Hepatocyte (in vitro differentiated cells): ENCODE measurements around the gene CDH4. TPM values are rescaled to one million over a fixed set of nuclear protein-coding genes. Genes with fewer than 3 reads are reported as not detected.

Experiments used
- DNase-seq: peaks from one replicate; pipeline ENCODE4 v3.0.0-alpha.2; 2016; ENCODE audit warnings: low spot score
- H2AFZ ChIP-seq: fragments of 200-600 bp; sonication (generic); 2 replicates; pipeline ENCODE4 v1.6.0; 2016; ENCODE audit warnings: antibody characterized with exemption, mild to moderate bottlenecking
- H3K27ac ChIP-seq: fragments of 200-600 bp; sonication (generic); 2 replicates; pipeline ENCODE4 v1.5.1; 2016; ENCODE audit warnings: mild to moderate bottlenecking
- H3K27me3 ChIP-seq: fragments of 200-600 bp; sonication (generic); 2 replicates; pipeline ENCODE4 v1.6.1; 2016
- H3K36me3 ChIP-seq: fragments of 200-600 bp; sonication (generic); replicated peaks from 2 replicates; pipeline ENCODE4 v1.5.1; 2016; ENCODE audit warnings: low read depth; ENCODE audit not compliant: insufficient read depth
- H3K4me1 ChIP-seq: fragments of 200-600 bp; sonication (generic); 2 replicates; pipeline ENCODE4 v1.5.1; 2016; ENCODE audit warnings: mild to moderate bottlenecking, moderate library complexity; ENCODE audit not compliant: insufficient read depth
- H3K4me2 ChIP-seq: fragments of 200-600 bp; sonication (generic); 2 replicates; pipeline ENCODE4 v1.6.0; 2016
- H3K4me3 ChIP-seq: fragments of 200-600 bp; sonication (generic); 2 replicates; pipeline ENCODE4 v1.5.1; 2016; ENCODE audit warnings: mild to moderate bottlenecking
- H3K79me2 ChIP-seq: fragments of 200-600 bp; sonication (generic); 2 replicates; pipeline ENCODE4 v1.6.0; 2017; ENCODE audit warnings: mild to moderate bottlenecking
- H3K9me2 ChIP-seq: fragments of 200-600 bp; sonication (generic); replicated peaks from 2 replicates; pipeline ENCODE4 v1.6.0; 2017; ENCODE audit warnings: mild to moderate bottlenecking; ENCODE audit not compliant: insufficient read depth
- H3K9me3 ChIP-seq: fragments of 200-600 bp; sonication (generic); 2 replicates; pipeline ENCODE4 v1.5.1; 2016; ENCODE audit warnings: low read depth, mild to moderate bottlenecking
- H4K20me1 ChIP-seq: fragments of 200-600 bp; sonication (generic); 2 replicates; pipeline ENCODE4 v1.6.0; 2016; ENCODE audit warnings: mild to moderate bottlenecking; ENCODE audit not compliant: insufficient read depth, poor library complexity, severe bottlenecking
- CTCF ChIP-seq: fragments of 200-600 bp; sonication (generic); IDR thresholded peaks from 2 replicates; pipeline ENCODE4 v1.5.1; 2016; ENCODE audit warnings: antibody characterized with exemption, mild to moderate bottlenecking; ENCODE audit not compliant: poor library complexity
- EZH2 ChIP-seq: fragments of 200-600 bp; sonication (generic); IDR thresholded peaks from 2 replicates; pipeline ENCODE4 v1.6.1; 2016; ENCODE audit warnings: antibody characterized with exemption, mild to moderate bottlenecking, borderline replicate concordance
- EZH2phosphoT487 ChIP-seq: fragments of 200-600 bp; sonication (generic); IDR thresholded peaks from one replicate; pipeline ENCODE4 v1.6.1; 2018; ENCODE audit warnings: antibody characterized with exemption, mild to moderate bottlenecking, low read depth, moderate library complexity; ENCODE audit not compliant: unreplicated experiment, severe bottlenecking
- WGBS: methylation state at CpG from one replicate; pipeline ENCODE4 v1.1.6; 2016; ENCODE audit warnings: low lambda C conversion rate; ENCODE audit errors: missing lambda C conversion rate; 5-methylcytosine and 5-hydroxymethylcytosine counted together
- polyA plus RNA-seq: library from polyadenylated mRNA; unstranded; fragments of >200 nt; fragmentation: Nextera tagmentation; extraction: Ambion mirVana; gene quantifications from 2 replicates; pipeline ENCODE4 v1.2.1, GENCODE V29; 2016
- total RNA-seq: library from RNA; depleted of rRNA; stranded (reverse); fragments of >200 nt; gene quantifications from 2 replicates; pipeline ENCODE4 v1.2.3, GENCODE V29; 2014

Gene CDH4
- total and polyA plus RNA-seq, 2 experiments from 2014 or later: 0.53 to 0.73 TPM

- TF ChIP-seq EZH2phosphoT487 (no peak), CTCF (no peak), EZH2 (no peak)
- H2AFZ ChIP-seq: no peak overlapping the region
- no peak overlapping the region for H3K27ac ChIP-seq
- no peaks in the 10 kb centered on the region for H3K79me2 ChIP-seq
- H3K4me2 ChIP-seq: no peak overlapping the region
- no peaks in the 10 kb centered on the region for H4K20me1 ChIP-seq
- no peaks in the 10 kb centered on the region for H3K9me2 ChIP-seq
- 72% methylated on average over 15 of the region's 15 CpGs for WGBS
- H3K36me3 ChIP-seq: no peaks in the 10 kb centered on the region
- no peak overlapping the region for H3K4me3 ChIP-seq
- no peaks in the 10 kb centered on the region for H3K9me3 ChIP-seq
- H3K4me1 ChIP-seq: no peaks in the 10 kb centered on the region
- H3K27me3 ChIP-seq: no peaks in the 10 kb centered on the region
- DNase-seq: no peak
Measured at GRCh38 chr20:61694682-61695081, 442.6 kb downstream of the CDH4 start.

DNA sequence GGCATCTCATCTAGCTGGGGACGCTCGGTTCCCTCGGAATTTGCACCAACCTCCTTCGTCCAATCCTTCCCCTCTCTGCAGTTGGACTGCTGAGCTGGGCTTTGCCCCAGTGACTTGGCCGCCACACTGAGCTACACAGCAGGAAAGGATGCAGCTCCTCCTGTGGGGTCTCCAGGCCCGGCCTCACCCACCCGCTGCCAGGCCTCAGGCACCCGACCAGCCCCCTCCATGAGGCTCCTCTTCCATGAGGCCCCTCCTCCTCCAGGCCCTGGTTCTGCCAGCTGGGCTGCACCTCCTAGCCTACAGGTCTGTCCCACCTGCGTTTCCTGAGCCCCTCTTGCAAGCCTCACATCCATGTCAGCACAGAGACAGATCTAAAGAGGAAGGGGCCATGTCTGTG lies 443.7 kb downstream of the CDH4 start:
- Histone ChIP-seq H3K36me3 (no peaks in the 10 kb centered on the region), H3K27ac (no peak overlapping the region), H3K4me3 (no peak overlapping the region), H4K20me1 (no peaks in the 10 kb centered on the region), H3K27me3 (no peaks in the 10 kb centered on the region), H3K4me2 (no peak overlapping the region), H3K9me3 (no peaks in the 10 kb centered on the region), H2AFZ (no peak overlapping the region), H3K4me1 (no peaks in the 10 kb centered on the region), H3K79me2 (no peaks in the 10 kb centered on the region), H3K9me2 (no peaks in the 10 kb centered on the region)
- TF ChIP-seq CTCF (no peak), EZH2 (no peak), EZH2phosphoT487 (no peak)
- no peak for DNase-seq
- 97% methylated on average over 9 of the region's 9 CpGs for WGBS

DNA sequence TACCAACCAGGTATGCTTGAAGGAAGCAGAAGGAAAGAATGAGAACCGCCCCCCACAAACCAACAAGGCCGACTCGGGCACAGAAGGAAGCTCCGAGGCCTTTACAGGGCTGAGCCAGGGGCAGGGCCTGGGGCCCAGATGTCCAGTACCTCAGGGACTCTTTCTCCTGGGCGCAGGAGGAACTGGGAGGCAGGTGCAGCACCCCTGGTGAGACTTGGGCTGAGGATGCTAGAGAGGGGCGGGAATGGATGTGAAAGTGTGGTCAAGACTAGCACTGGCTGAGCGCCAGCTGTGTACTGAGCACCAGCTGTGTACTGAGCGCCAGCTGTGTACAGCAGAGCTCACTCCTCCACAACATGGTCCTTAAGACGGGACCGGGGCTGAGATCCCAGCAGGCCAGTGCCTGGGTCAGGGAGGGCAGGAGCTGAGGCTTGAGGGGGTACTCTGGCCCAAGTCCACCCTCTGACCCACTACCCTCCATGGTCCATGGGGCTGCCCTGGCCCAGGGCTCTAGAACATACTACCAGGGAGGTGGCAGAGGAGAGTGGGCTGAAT lies 444.2 kb downstream of the CDH4 start:
- no peak overlapping the region for H3K27ac ChIP-seq
- H3K4me3 ChIP-seq: no peak overlapping the region
- H3K4me1 ChIP-seq: no peaks in the 10 kb centered on the region
- H3K27me3 ChIP-seq: no peaks in the 10 kb centered on the region
- H3K9me3 ChIP-seq: no peaks in the 10 kb centered on the region
- H2AFZ ChIP-seq: no peak overlapping the region
- no peaks in the 10 kb centered on the region for H3K79me2 ChIP-seq
- TF ChIP-seq EZH2phosphoT487: no peak
- no peak for TF ChIP-seq EZH2
- no peak for TF ChIP-seq CTCF
- H4K20me1 ChIP-seq: no peaks in the 10 kb centered on the region
- no peak for DNase-seq
- no peaks in the 10 kb centered on the region for H3K9me2 ChIP-seq
- H3K36me3 ChIP-seq: no peaks in the 10 kb centered on the region
- H3K4me2 ChIP-seq: no peak overlapping the region
- WGBS: 89% methylated on average over 10 of the region's 10 CpGs
